Sigmoid colon (tissue), 7 donors: Measurements from ENCODE around the gene DHX35. TPM values are rescaled to one million over a fixed set of nuclear protein-coding genes. Genes with fewer than 3 reads are reported as not detected.
A peak's percentile ranks its signal among the peaks of the same experiment; 100 is the strongest.

Source experiments
- DNase-seq: peaks from one replicate; pipeline ENCODE4 v3.0.0-alpha.2; 2019
- H3K27ac ChIP-seq, 4 donors: fragments of 200-600 bp; sonication (generic); one replicate each; pipeline ENCODE4 v1.5.1; 2016 to 2019; ENCODE audit warnings: mild to moderate bottlenecking in 1 of 4
- H3K27me3 ChIP-seq, 3 donors: fragments of 200-600 bp; sonication (generic); one replicate each; pipeline ENCODE4 v1.5.1; 2019; ENCODE audit warnings: mild to moderate bottlenecking in 1 of 3
- H3K36me3 ChIP-seq, 4 donors: fragments of 200-600 bp; sonication (generic); one replicate each; pipeline ENCODE4 v1.5.1; 2016 to 2019
- H3K4me1 ChIP-seq, 4 donors: fragments of 200-600 bp; sonication (generic); one replicate each; pipeline ENCODE4 v1.5.1; 2017 to 2019
- H3K4me3 ChIP-seq, 4 donors: fragments of 200-600 bp; sonication (generic); one replicate each; pipeline ENCODE4 v1.5.1; 2017 to 2019; ENCODE audit warnings: mild to moderate bottlenecking in 2 of 4, moderate library complexity in 1 of 4
- H3K9me3 ChIP-seq, 4 donors: fragments of 200-600 bp in 3 of 4; sonication (generic) in 3 of 4; one replicate each; pipeline versions ENCODE4 v1.5.1 to v1.6.1; 2013 to 2019
- EP300 ChIP-seq, 4 donors: sonication (generic); formaldehyde crosslinking; IDR thresholded peaks; one replicate each; pipeline ENCODE4 v1.6.1; 2017; ENCODE audit warnings: antibody characterized with exemption in 4 of 4
- POLR2A ChIP-seq, 2 donors: fragments of 450-650 bp; IDR thresholded peaks; one replicate each; pipeline ENCODE4 v1.6.1; 2016; ENCODE audit warnings: antibody characterized with exemption in 2 of 2, mild to moderate bottlenecking in 2 of 2, moderate library complexity in 2 of 2
- POLR2AphosphoS5 ChIP-seq, 4 donors: sonication (generic); formaldehyde crosslinking; IDR thresholded peaks; one replicate each; pipeline ENCODE4 v1.6.1; 2017; ENCODE audit warnings: antibody characterized with exemption in 4 of 4
- WGBS, 2 donors: extraction: QIAGEN DNeasy Blood & Tissue Kit; methylation state at CpG; one replicate each; pipeline ENCODE4 v1.1.7; 2013; 5-methylcytosine and 5-hydroxymethylcytosine counted together
- intact Hi-C: fragments of 100-400 bp; cut with DNase I; formaldehyde crosslinking; loops from one replicate; pipeline ENCODE4 v1.15.1; 2023
- polyA plus RNA-seq, 3 donors: library from polyadenylated mRNA; stranded (reverse); fragments of 200-250 nt; gene quantifications; one replicate each; pipeline ENCODE4 v1.2.3, GENCODE V29; 2013
- total RNA-seq, 4 donors: library from RNA; depleted of rRNA; stranded (reverse); fragments of >200 nt; gene quantifications; one replicate each; pipeline ENCODE4 v1.1.0, GENCODE V29; 2016
- TF ChIP-seq, protein P1 (sequence below), 4 experiments: fragments of 450-650 bp in 3 of 4; fragments of 200-600 bp in 1 of 4; IDR thresholded peaks; one replicate each; pipeline ENCODE4 v1.5.1; 2016 to 2019; ENCODE audit warnings: antibody characterized with exemption in 4 of 4, mild to moderate bottlenecking in 3 of 4, moderate library complexity in 2 of 4
- donor health status: healthy with polysubstance abuse.
- donor health status: Bipolar disorder and iron deficiency.
- donor health status: healthy.

The DHX35 gene
- total and polyA plus RNA-seq, 7 donors, result 8.8 to 33.2 (median 16.1) TPM

- WGBS, 2 donors, result 29 to 52% methylated on average over 1 of the region's 1 CpG
- H3K27ac ChIP-seq, result peak overlapping the region; percentile 57 to 98 (median 82)
- no peaks in the 10 kb centered on the region for H3K9me3 ChIP-seq
- intact Hi-C loops, result loop anchor here (2.0 to 5.0 kb wide), 2 partner anchors 59 to 62 kb away; partner anchors contain the start of gene FAM83D
- no peak for DNase-seq
- peak overlapping the region in 1 of 4 donors; percentile 1 for H3K4me3 ChIP-seq
- TF ChIP-seq, protein P1, sequence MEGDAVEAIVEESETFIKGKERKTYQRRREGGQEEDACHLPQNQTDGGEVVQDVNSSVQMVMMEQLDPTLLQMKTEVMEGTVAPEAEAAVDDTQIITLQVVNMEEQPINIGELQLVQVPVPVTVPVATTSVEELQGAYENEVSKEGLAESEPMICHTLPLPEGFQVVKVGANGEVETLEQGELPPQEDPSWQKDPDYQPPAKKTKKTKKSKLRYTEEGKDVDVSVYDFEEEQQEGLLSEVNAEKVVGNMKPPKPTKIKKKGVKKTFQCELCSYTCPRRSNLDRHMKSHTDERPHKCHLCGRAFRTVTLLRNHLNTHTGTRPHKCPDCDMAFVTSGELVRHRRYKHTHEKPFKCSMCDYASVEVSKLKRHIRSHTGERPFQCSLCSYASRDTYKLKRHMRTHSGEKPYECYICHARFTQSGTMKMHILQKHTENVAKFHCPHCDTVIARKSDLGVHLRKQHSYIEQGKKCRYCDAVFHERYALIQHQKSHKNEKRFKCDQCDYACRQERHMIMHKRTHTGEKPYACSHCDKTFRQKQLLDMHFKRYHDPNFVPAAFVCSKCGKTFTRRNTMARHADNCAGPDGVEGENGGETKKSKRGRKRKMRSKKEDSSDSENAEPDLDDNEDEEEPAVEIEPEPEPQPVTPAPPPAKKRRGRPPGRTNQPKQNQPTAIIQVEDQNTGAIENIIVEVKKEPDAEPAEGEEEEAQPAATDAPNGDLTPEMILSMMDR (IDR thresholded peaks at IDR 0.05), result no peak
- TF ChIP-seq EP300 (IDR thresholded peaks at IDR 0.05) (peak in 3 of 4 donors; percentile 10 to 71 (median 63)), POLR2AphosphoS5 (IDR thresholded peaks at IDR 0.05) (peak; percentile 59 to 86 (median 76))
- peaks cover 0 to 68% (median 38%) of the 10 kb centered on the region in 4 donors for H3K4me1 ChIP-seq
- H3K36me3 ChIP-seq, result peaks cover 0 to 23% (median 1%) of the 10 kb centered on the region in 4 donors
- no peaks in the 10 kb centered on the region for H3K27me3 ChIP-seq
Measured at GRCh38 chr20:38985603-38986170, 23.5 kb downstream of the DHX35 start.

- no peak overlapping the region for H3K4me3 ChIP-seq
- H3K27ac ChIP-seq, result peak overlapping the region; percentile 57 to 98 (median 82)
Measured at GRCh38 chr20:38986663-38987062, 24.5 kb downstream of the DHX35 start.

DNA sequence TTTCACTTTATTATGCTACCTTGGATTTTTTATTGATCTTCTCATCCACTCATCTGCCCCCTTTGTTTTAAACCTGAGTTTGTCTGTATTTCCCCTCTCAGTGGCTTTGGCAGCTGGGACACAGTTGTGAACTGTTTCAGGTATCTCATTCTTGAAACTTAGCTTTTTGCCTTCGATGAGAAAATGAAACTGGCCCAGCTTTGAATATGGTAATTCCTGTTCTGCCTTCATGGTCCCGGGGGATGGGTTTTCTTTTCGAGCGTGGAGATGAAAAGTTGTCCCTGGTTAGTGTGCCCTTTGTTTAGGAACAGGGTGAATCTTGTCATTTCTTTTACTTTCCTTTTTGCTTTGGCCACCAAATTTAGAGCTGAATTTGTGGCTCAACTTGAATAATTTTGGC, 25.6 kb downstream of the DHX35 start:
- no peaks in the 10 kb centered on the region for H3K27me3 ChIP-seq
- H3K9me3 ChIP-seq, result no peaks in the 10 kb centered on the region
- H3K27ac ChIP-seq, result peak overlapping the region in 3 of 4 donors; percentile 75 to 98 (median 89)
- H3K4me1 ChIP-seq, result peaks cover 0 to 61% (median 32%) of the 10 kb centered on the region in 4 donors
- no peak overlapping the region for H3K4me3 ChIP-seq
- intact Hi-C loops, result loop anchor here (2.0 to 5.0 kb wide), 2 partner anchors 60 to 61 kb away; partner anchors contain the start of gene FAM83D
- H3K36me3 ChIP-seq, result peaks cover 0 to 28% (median 3%) of the 10 kb centered on the region in 4 donors
- no peak for TF ChIP-seq POLR2A (IDR thresholded peaks at IDR 0.05)
- TF ChIP-seq, protein P1 (IDR thresholded peaks at IDR 0.05), result no peak
- WGBS, 2 donors, result 73 to 90% methylated on average over 4 of the region's 4 CpGs
- DNase-seq, result no peak

More at GRCh38 chr20:38986663-38987062, 24.5 kb downstream of the DHX35 start:
- WGBS, 2 donors, result 83 to 85% methylated on average over 2 of the region's 2 CpGs
- peaks cover 0 to 28% (median 1%) of the 10 kb centered on the region in 4 donors for H3K36me3 ChIP-seq
- DNase-seq, result no peak
- intact Hi-C loops, result loop anchor here (2.0 to 5.0 kb wide), 2 partner anchors 60 to 61 kb away; partner anchors contain the start of gene FAM83D
- peaks cover 0 to 65% (median 36%) of the 10 kb centered on the region in 4 donors for H3K4me1 ChIP-seq
- no peaks in the 10 kb centered on the region for H3K27me3 ChIP-seq
- H3K9me3 ChIP-seq, result no peaks in the 10 kb centered on the region
- TF ChIP-seq POLR2A (IDR thresholded peaks at IDR 0.05) (no peak), POLR2AphosphoS5 (IDR thresholded peaks at IDR 0.05) (peak; percentile 62 to 89 (median 74)), EP300 (IDR thresholded peaks at IDR 0.05) (peak in 1 of 4 donors; percentile 54)
- TF ChIP-seq, protein P1 (IDR thresholded peaks at IDR 0.05), result peak in 1 of 4 experiments; percentile 22

GRCh38 chr20:38990728-38991127, 28.6 kb downstream of the DHX35 start:
- no peak for DNase-seq
- Histone ChIP-seq H3K4me3 (no peak overlapping the region), H3K4me1 (peaks cover 0 to 35% (median 13%) of the 10 kb centered on the region in 4 donors), H3K9me3 (no peaks in the 10 kb centered on the region), H3K27me3 (no peaks in the 10 kb centered on the region), H3K36me3 (peaks cover 2 to 43% (median 8%) of the 10 kb centered on the region in 4 donors), H3K27ac (no peak overlapping the region)
- TF ChIP-seq POLR2A (IDR thresholded peaks at IDR 0.05) (no peak), EP300 (IDR thresholded peaks at IDR 0.05) (no peak), POLR2AphosphoS5 (IDR thresholded peaks at IDR 0.05) (no peak)
- TF ChIP-seq, protein P1 (IDR thresholded peaks at IDR 0.05), result no peak
- WGBS, 2 donors, result 85 to 93% methylated on average over 1 of the region's 1 CpG
- intact Hi-C loops, result no loop called here
